ENCODE data around the gene KNDC1. TPM values are rescaled to one million over a fixed set of nuclear protein-coding genes. Genes with fewer than 3 reads are reported as not detected.

Gene KNDC1
- total RNA-seq, 4 donors from 2014 or later = under 0.01 to 12.5 (median 5.3) TPM

- intact Hi-C loops (cut with DNase I; ENCODE audit: low total_unique reads) = no loop called here
- TF ChIP-seq POLR2A (IDR thresholded peaks at IDR 0.05) (no peak), CTCF (IDR thresholded peaks at IDR 0.05) (no peak)
- Histone ChIP-seq H3K27ac (no peak overlapping the region), H3K9me3 (no peaks in the 10 kb centered on the region), H3K36me3 (no peaks in the 10 kb centered on the region), H3K27me3 (no peaks in the 10 kb centered on the region), H3K4me3 (no peak overlapping the region), H3K4me1 (no peaks in the 10 kb centered on the region)
- DNase-seq = no peak
Observed at GRCh38 chr10:133202778-133203651, 43.0 kb downstream of the KNDC1 start.

GRCh38 chr10:133203652-133204195 is 43.7 kb downstream of the KNDC1 start:
- TF ChIP-seq POLR2A (IDR thresholded peaks at IDR 0.05) = no peak
- TF ChIP-seq CTCF (IDR thresholded peaks at IDR 0.05) = no peak
- Histone ChIP-seq H3K27me3 (no peaks in the 10 kb centered on the region), H3K9me3 (no peaks in the 10 kb centered on the region), H3K36me3 (no peaks in the 10 kb centered on the region), H3K27ac (no peak overlapping the region), H3K4me3 (no peak overlapping the region), H3K4me1 (no peaks in the 10 kb centered on the region)
- intact Hi-C loops (cut with DNase I; ENCODE audit: low total_unique reads) = no loop called here
- DNase-seq = no peak

- H3K4me1 ChIP-seq = no peaks in the 10 kb centered on the region
- intact Hi-C loops (cut with DNase I; ENCODE audit: low total_unique reads) = no loop called here
- DNase-seq = no peak
Observed at GRCh38 chr10:133204226-133205015, 44.4 kb downstream of the KNDC1 start.

GRCh38 chr10:133205146-133205545 is 45.1 kb downstream of the KNDC1 start:
- no peaks in the 10 kb centered on the region for H3K36me3 ChIP-seq
- intact Hi-C loops (cut with DNase I; ENCODE audit: low total_unique reads) = no loop called here
- DNase-seq = no peak
- no peaks in the 10 kb centered on the region for H3K4me1 ChIP-seq
- no peak overlapping the region for H3K4me3 ChIP-seq
- no peaks in the 10 kb centered on the region for H3K9me3 ChIP-seq
- TF ChIP-seq POLR2A (IDR thresholded peaks at IDR 0.05) = no peak
- no peak for TF ChIP-seq CTCF (IDR thresholded peaks at IDR 0.05)
- H3K27me3 ChIP-seq = no peaks in the 10 kb centered on the region
- no peak overlapping the region for H3K27ac ChIP-seq

More at GRCh38 chr10:133204226-133205015, 44.4 kb downstream of the KNDC1 start:
- H3K9me3 ChIP-seq = no peaks in the 10 kb centered on the region
- H3K27ac ChIP-seq = no peak overlapping the region
- H3K4me3 ChIP-seq = no peak overlapping the region
- no peaks in the 10 kb centered on the region for H3K27me3 ChIP-seq
- H3K36me3 ChIP-seq = no peaks in the 10 kb centered on the region
- no peak for TF ChIP-seq CTCF (IDR thresholded peaks at IDR 0.05)
- TF ChIP-seq POLR2A (IDR thresholded peaks at IDR 0.05) = no peak
